GM12878 (cell line): ENCODE results near the gene RUNX3. TPM values are rescaled to one million over a fixed set of nuclear protein-coding genes. Genes with fewer than 3 reads are reported as not detected.

ENCODE experiments used
- ASH2L ChIP-seq: fragments of 300-600, 200-600 bp; sonication (generic); IDR thresholded peaks from 2 replicates; pipeline ENCODE4 v1.6.1; 2017; ENCODE audit warnings: low read depth, mild to moderate bottlenecking, borderline replicate concordance
- CBFB ChIP-seq: IDR thresholded peaks from 2 replicates; pipeline ENCODE4 v1.6.1; 2016; ENCODE audit warnings: antibody characterized with exemption, low read depth
- DPF2 ChIP-seq: fragments of 450-650 bp; IDR thresholded peaks from 2 replicates; pipeline ENCODE4 v1.6.1; 2017; ENCODE audit warnings: mild to moderate bottlenecking
- FOXM1 ChIP-seq: IDR thresholded peaks from 2 replicates; pipeline ENCODE4 v1.6.1; 2012; ENCODE audit warnings: low read depth, mild to moderate bottlenecking, inconsistent platforms, low read length, moderate library complexity
- GABPA ChIP-seq: IDR thresholded peaks from 2 replicates; pipeline ENCODE4 v1.6.1; 2014; ENCODE audit warnings: antibody characterized with exemption, low read depth, mild to moderate bottlenecking, inconsistent platforms
- GATAD2B ChIP-seq: fragments of 450-650 bp; conservative IDR thresholded peaks from 2 replicates; pipeline ENCODE4 v1.6.1; 2017; ENCODE audit warnings: low read depth, mild to moderate bottlenecking, moderate library complexity
- HDGF ChIP-seq: fragments of 450-650 bp; IDR thresholded peaks from 2 replicates; pipeline ENCODE4 v1.6.1; 2016; ENCODE audit warnings: antibody characterized with exemption
- IRF4 ChIP-seq: IDR thresholded peaks from 2 replicates; pipeline ENCODE4 v1.6.1; 2011; ENCODE audit warnings: low read depth, low read length
- MEF2A ChIP-seq: IDR thresholded peaks from 2 replicates; pipeline ENCODE4 v1.6.1; 2011; ENCODE audit warnings: low read depth, mild to moderate bottlenecking, low read length, moderate library complexity; ENCODE audit not compliant: insufficient read depth
- MYB ChIP-seq: fragments of 150-350 bp; IDR thresholded peaks from 2 replicates; pipeline ENCODE4 v1.6.1; 2014; ENCODE audit warnings: mild to moderate bottlenecking, low read depth, low read length, borderline replicate concordance
- NRF1 ChIP-seq: conservative IDR thresholded peaks from 2 replicates; pipeline ENCODE4 v1.6.1; 2011; ENCODE audit warnings: mild to moderate bottlenecking, low read depth, low read length, improper control_type of control experiment
- RAD51 ChIP-seq: fragments of 450-650 bp; IDR thresholded peaks from 2 replicates; pipeline ENCODE4 v1.6.1; 2016; ENCODE audit warnings: moderate library complexity, mild to moderate bottlenecking, inconsistent platforms
- RB1 ChIP-seq: fragments of 450-650 bp; formaldehyde crosslinking; IDR thresholded peaks from 2 replicates; pipeline ENCODE4 v1.6.1; 2017; ENCODE audit warnings: mild to moderate bottlenecking, borderline replicate concordance
- SREBF1 ChIP-seq: IDR thresholded peaks from 2 replicates; pipeline ENCODE4 v1.6.1; 2012; ENCODE audit warnings: mild to moderate bottlenecking, low read length
- WRNIP1 ChIP-seq: IDR thresholded peaks from 2 replicates; pipeline ENCODE4 v1.6.1; 2011; ENCODE audit warnings: low read depth, low read length, improper control_type of control experiment, borderline replicate concordance
- ZNF217 ChIP-seq: fragments of 450-650 bp; IDR thresholded peaks from 2 replicates; pipeline ENCODE4 v1.6.1; 2017; ENCODE audit warnings: antibody characterized with exemption, mild to moderate bottlenecking
- polyA plus RNA-seq, 11 experiments: library from polyadenylated mRNA; depleted of rRNA in 4 of 11; unstranded in 6 of 11; stranded (reverse) in 5 of 11; fragments of >200 nt; fragmentation: Nextera tagmentation in 4 of 11; fragmentation: Illumina TruSeq in 1 of 11; extraction: Ambion mirVana in 4 of 11; extraction: Trizol in 1 of 11; gene quantifications; 1 replicate in 1 of 11; 2 replicates in 10 of 11; pipeline versions ENCODE4 v1.2.1 to v1.2.3, GENCODE V29; 2011 to 2016; ENCODE audit warnings: inconsistent platforms in 2 of 11, missing spikeins in 2 of 11, low read depth in 1 of 11
- total RNA-seq, 4 experiments: library from RNA; depleted of rRNA in 3 of 4; stranded (reverse); fragments of >200 nt in 3 of 4; fragmentation: Illumina TruSeq in 1 of 4; extraction: Trizol in 1 of 4; gene quantifications; 2 replicates each; pipeline versions ENCODE4 v1.2.1 to v1.2.3, GENCODE V29; 2013 to 2021
- TF ChIP-seq, protein P1 (sequence below): fragments of 450-650 bp; IDR thresholded peaks from 2 replicates; pipeline ENCODE4 v1.6.1; 2017; ENCODE audit warnings: mild to moderate bottlenecking
- TF ChIP-seq, protein P2 (sequence below): fragments of 450-650 bp; IDR thresholded peaks from 2 replicates; pipeline ENCODE4 v1.6.1; 2017; ENCODE audit warnings: low read depth, mild to moderate bottlenecking, moderate library complexity
- TF ChIP-seq, protein P3 (sequence below): IDR thresholded peaks from 2 replicates; pipeline ENCODE4 v1.6.1; 2012; ENCODE audit warnings: improper control_type of control experiment, low read depth, low read length; ENCODE audit not compliant: insufficient replicate concordance
- TF ChIP-seq, protein P4 (sequence below): IDR thresholded peaks from 2 replicates; pipeline ENCODE4 v1.6.1; 2012; ENCODE audit warnings: low read length, inconsistent platforms

The RUNX3 gene
- total and polyA plus RNA-seq, 10 of the 15 experiments (the other 5 are each of a cell fraction or from before 2014, with no cell fraction given), result 19.0 to 151 (median 31.4) TPM

DNA sequence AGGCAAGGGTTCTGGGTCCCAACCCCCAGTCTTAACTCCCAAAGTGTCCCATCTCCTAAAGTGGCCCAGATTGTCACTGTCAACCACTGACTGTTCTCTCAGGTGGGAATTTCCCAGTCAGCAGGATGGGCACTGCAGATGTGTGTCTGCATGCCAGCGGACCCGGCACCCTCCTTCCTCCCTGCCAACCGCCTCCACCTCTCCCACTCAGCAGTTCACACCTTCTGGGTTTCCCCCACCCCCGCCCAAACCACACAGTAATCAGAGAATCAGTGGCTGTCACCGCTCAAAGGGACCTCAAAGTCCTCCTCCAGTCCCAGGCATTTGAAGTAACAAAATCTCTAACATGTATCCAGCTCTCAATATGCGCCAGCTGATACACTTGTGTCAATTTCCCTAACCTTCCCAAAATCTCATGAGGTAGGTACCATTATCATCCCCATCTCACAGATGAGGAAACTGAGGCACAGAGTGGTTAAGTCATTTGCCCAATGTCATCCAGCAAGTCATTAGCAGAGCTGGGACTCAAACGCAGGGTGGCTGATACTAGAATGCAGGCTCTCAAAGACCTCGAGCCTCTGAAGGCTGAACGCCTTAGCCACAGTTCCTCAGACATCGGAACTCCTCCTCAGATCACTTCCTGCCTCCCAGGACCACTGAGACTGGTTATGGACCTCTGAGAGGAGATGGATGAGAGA lies 4.8 kb downstream of the RUNX3 start (continued):
- TF ChIP-seq SREBF1, result no peak
- TF ChIP-seq, protein P1, sequence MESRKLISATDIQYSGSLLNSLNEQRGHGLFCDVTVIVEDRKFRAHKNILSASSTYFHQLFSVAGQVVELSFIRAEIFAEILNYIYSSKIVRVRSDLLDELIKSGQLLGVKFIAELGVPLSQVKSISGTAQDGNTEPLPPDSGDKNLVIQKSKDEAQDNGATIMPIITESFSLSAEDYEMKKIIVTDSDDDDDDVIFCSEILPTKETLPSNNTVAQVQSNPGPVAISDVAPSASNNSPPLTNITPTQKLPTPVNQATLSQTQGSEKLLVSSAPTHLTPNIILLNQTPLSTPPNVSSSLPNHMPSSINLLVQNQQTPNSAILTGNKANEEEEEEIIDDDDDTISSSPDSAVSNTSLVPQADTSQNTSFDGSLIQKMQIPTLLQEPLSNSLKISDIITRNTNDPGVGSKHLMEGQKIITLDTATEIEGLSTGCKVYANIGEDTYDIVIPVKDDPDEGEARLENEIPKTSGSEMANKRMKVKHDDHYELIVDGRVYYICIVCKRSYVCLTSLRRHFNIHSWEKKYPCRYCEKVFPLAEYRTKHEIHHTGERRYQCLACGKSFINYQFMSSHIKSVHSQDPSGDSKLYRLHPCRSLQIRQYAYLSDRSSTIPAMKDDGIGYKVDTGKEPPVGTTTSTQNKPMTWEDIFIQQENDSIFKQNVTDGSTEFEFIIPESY, result no peak
- TF ChIP-seq, protein P2, sequence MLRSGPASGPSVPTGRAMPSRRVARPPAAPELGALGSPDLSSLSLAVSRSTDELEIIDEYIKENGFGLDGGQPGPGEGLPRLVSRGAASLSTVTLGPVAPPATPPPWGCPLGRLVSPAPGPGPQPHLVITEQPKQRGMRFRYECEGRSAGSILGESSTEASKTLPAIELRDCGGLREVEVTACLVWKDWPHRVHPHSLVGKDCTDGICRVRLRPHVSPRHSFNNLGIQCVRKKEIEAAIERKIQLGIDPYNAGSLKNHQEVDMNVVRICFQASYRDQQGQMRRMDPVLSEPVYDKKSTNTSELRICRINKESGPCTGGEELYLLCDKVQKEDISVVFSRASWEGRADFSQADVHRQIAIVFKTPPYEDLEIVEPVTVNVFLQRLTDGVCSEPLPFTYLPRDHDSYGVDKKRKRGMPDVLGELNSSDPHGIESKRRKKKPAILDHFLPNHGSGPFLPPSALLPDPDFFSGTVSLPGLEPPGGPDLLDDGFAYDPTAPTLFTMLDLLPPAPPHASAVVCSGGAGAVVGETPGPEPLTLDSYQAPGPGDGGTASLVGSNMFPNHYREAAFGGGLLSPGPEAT, result peak; percentile 98
- no peak for TF ChIP-seq RAD51
- TF ChIP-seq WRNIP1, result 0 out of 2 replicates have a peak, but pooled peaks have one; percentile 78
- no peak for TF ChIP-seq NRF1
- TF ChIP-seq, protein P3, sequence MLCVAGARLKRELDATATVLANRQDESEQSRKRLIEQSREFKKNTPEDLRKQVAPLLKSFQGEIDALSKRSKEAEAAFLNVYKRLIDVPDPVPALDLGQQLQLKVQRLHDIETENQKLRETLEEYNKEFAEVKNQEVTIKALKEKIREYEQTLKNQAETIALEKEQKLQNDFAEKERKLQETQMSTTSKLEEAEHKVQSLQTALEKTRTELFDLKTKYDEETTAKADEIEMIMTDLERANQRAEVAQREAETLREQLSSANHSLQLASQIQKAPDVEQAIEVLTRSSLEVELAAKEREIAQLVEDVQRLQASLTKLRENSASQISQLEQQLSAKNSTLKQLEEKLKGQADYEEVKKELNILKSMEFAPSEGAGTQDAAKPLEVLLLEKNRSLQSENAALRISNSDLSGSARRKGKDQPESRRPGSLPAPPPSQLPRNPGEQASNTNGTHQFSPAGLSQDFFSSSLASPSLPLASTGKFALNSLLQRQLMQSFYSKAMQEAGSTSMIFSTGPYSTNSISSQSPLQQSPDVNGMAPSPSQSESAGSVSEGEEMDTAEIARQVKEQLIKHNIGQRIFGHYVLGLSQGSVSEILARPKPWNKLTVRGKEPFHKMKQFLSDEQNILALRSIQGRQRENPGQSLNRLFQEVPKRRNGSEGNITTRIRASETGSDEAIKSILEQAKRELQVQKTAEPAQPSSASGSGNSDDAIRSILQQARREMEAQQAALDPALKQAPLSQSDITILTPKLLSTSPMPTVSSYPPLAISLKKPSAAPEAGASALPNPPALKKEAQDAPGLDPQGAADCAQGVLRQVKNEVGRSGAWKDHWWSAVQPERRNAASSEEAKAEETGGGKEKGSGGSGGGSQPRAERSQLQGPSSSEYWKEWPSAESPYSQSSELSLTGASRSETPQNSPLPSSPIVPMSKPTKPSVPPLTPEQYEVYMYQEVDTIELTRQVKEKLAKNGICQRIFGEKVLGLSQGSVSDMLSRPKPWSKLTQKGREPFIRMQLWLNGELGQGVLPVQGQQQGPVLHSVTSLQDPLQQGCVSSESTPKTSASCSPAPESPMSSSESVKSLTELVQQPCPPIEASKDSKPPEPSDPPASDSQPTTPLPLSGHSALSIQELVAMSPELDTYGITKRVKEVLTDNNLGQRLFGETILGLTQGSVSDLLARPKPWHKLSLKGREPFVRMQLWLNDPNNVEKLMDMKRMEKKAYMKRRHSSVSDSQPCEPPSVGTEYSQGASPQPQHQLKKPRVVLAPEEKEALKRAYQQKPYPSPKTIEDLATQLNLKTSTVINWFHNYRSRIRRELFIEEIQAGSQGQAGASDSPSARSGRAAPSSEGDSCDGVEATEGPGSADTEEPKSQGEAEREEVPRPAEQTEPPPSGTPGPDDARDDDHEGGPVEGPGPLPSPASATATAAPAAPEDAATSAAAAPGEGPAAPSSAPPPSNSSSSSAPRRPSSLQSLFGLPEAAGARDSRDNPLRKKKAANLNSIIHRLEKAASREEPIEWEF, result no peak
- no peak for TF ChIP-seq GABPA
- no peak for TF ChIP-seq MYB
- peak; percentile 54; the same call in 1 of the 2 replicates for TF ChIP-seq IRF4
- no peak; the same call in 1 of the 2 replicates for TF ChIP-seq MEF2A
- TF ChIP-seq RB1, result no peak; the same call in 1 of the 2 replicates
- TF ChIP-seq HDGF, result peak; percentile 49; the same call in 1 of the 2 replicates
- peak; percentile 93 for TF ChIP-seq GATAD2B
- TF ChIP-seq ZNF217, result peak; percentile 76; the same call in 1 of the 2 replicates
- no peak for TF ChIP-seq ASH2L
- TF ChIP-seq, protein P4, sequence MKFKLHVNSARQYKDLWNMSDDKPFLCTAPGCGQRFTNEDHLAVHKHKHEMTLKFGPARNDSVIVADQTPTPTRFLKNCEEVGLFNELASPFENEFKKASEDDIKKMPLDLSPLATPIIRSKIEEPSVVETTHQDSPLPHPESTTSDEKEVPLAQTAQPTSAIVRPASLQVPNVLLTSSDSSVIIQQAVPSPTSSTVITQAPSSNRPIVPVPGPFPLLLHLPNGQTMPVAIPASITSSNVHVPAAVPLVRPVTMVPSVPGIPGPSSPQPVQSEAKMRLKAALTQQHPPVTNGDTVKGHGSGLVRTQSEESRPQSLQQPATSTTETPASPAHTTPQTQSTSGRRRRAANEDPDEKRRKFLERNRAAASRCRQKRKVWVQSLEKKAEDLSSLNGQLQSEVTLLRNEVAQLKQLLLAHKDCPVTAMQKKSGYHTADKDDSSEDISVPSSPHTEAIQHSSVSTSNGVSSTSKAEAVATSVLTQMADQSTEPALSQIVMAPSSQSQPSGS, result no peak
- no peak for TF ChIP-seq FOXM1
- TF ChIP-seq DPF2, result peak; percentile 96
- peak; percentile 88; the same call in 1 of the 2 replicates for TF ChIP-seq CBFB
